Panc1 (cell line): Measurements from ENCODE around the gene WDR46.

Experiments
- CTCF ChIP-seq: fragments of 450-650 bp; IDR thresholded peaks from 2 replicates; pipeline ENCODE4 v1.5.1; 2017; ENCODE audit warnings: mild to moderate bottlenecking
- TCF7L2 ChIP-seq: IDR thresholded peaks from 2 replicates; pipeline ENCODE4 v1.6.1; 2011; ENCODE audit warnings: mild to moderate bottlenecking, low read depth, low read length, inconsistent platforms
- TF ChIP-seq, protein P1 (sequence below), 2 experiments: IDR thresholded peaks; 2 replicates each; pipeline ENCODE4 v1.6.1; 2011 to 2012; ENCODE audit warnings: low read depth in 2 of 2, control low read depth in 1 of 2, low read length in 1 of 2, mild to moderate bottlenecking in 1 of 2, moderate library complexity in 1 of 2; ENCODE audit not compliant: insufficient read depth in 1 of 2

- TF ChIP-seq, protein P1, sequence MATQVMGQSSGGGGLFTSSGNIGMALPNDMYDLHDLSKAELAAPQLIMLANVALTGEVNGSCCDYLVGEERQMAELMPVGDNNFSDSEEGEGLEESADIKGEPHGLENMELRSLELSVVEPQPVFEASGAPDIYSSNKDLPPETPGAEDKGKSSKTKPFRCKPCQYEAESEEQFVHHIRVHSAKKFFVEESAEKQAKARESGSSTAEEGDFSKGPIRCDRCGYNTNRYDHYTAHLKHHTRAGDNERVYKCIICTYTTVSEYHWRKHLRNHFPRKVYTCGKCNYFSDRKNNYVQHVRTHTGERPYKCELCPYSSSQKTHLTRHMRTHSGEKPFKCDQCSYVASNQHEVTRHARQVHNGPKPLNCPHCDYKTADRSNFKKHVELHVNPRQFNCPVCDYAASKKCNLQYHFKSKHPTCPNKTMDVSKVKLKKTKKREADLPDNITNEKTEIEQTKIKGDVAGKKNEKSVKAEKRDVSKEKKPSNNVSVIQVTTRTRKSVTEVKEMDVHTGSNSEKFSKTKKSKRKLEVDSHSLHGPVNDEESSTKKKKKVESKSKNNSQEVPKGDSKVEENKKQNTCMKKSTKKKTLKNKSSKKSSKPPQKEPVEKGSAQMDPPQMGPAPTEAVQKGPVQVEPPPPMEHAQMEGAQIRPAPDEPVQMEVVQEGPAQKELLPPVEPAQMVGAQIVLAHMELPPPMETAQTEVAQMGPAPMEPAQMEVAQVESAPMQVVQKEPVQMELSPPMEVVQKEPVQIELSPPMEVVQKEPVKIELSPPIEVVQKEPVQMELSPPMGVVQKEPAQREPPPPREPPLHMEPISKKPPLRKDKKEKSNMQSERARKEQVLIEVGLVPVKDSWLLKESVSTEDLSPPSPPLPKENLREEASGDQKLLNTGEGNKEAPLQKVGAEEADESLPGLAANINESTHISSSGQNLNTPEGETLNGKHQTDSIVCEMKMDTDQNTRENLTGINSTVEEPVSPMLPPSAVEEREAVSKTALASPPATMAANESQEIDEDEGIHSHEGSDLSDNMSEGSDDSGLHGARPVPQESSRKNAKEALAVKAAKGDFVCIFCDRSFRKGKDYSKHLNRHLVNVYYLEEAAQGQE (IDR thresholded peaks at IDR 0.05; ENCODE audit: insufficient read depth in 1 of 2, low read depth in 2 of 2, low read length in 1 of 2): 0 out of 4 replicates have a peak, but pooled peaks of 1 of the 2 experiments have one; percentile 21
- TF ChIP-seq TCF7L2 (no peak), CTCF (no peak)
These were observed 26.1 kb upstream of the WDR46 start for GRCh38 chr6:33314943-33315792.
